Transverse colon (tissue), 4 donors: ENCODE data around the gene TLCD2.

Experiments
- EP300 ChIP-seq: sonication (generic); formaldehyde crosslinking; IDR thresholded peaks from one replicate; pipeline ENCODE4 v1.6.1; 2017; ENCODE audit warnings: antibody characterized with exemption, low read depth
- POLR2A ChIP-seq: fragments of 450-650 bp; IDR thresholded peaks from one replicate; pipeline ENCODE4 v1.6.1; 2016; ENCODE audit warnings: antibody characterized with exemption, mild to moderate bottlenecking, moderate library complexity
- POLR2AphosphoS5 ChIP-seq, 3 donors: sonication (generic); formaldehyde crosslinking; IDR thresholded peaks; one replicate each; pipeline ENCODE4 v1.6.1; 2016; ENCODE audit warnings: antibody characterized with exemption in 3 of 3
- TF ChIP-seq, protein P1 (sequence below), 5 experiments: fragments of 200-600 bp in 3 of 5; fragments of 450-650 bp in 2 of 5; sonication (generic) in 3 of 5; IDR thresholded peaks; 1 replicate in 2 of 5; 2 replicates in 3 of 5; pipeline ENCODE4 v1.5.1; 2016 to 2017; ENCODE audit warnings: antibody characterized with exemption in 5 of 5, inconsistent platforms in 3 of 5, mild to moderate bottlenecking in 2 of 5, moderate library complexity in 1 of 5

DNA sequence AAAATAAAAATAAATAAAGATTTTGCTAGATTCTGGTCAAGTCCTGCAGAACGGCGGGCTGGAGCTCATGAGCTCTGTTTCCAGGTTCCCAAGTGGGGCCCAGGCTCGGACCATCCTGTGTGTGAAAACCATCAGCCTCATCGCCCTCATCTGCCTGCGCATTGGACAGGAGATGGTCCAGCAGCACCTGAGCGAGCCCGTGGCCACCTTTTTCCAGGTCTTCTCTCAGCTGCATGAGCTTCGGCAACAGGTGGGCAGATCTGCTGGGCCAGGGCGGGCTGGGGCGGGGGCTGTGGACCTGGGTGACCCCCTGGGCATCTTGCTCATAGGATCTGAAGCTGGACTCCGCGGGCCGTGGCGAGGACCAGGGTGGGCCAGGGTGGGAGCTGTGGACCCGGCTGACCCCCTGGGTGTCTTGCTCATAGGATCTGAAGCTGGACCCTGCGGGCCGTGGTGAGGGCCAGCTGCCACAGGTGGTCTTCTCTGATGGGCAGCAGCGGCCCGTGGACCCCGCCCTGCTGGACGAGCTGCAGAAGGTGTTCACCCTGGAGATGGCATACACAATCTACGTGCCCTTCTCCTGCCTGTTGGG lies 22.2 kb upstream of the TLCD2 start:
- TF ChIP-seq, protein P1, sequence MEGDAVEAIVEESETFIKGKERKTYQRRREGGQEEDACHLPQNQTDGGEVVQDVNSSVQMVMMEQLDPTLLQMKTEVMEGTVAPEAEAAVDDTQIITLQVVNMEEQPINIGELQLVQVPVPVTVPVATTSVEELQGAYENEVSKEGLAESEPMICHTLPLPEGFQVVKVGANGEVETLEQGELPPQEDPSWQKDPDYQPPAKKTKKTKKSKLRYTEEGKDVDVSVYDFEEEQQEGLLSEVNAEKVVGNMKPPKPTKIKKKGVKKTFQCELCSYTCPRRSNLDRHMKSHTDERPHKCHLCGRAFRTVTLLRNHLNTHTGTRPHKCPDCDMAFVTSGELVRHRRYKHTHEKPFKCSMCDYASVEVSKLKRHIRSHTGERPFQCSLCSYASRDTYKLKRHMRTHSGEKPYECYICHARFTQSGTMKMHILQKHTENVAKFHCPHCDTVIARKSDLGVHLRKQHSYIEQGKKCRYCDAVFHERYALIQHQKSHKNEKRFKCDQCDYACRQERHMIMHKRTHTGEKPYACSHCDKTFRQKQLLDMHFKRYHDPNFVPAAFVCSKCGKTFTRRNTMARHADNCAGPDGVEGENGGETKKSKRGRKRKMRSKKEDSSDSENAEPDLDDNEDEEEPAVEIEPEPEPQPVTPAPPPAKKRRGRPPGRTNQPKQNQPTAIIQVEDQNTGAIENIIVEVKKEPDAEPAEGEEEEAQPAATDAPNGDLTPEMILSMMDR (IDR thresholded peaks at IDR 0.05): no peak
- TF ChIP-seq EP300 (no peak), POLR2A (no peak), POLR2AphosphoS5 (IDR thresholded peaks at IDR 0.05) (no peak)
